WTC11 (cell line): Measurements from ENCODE around the gene HLA-DQB1. TPM values are rescaled to one million over a fixed set of nuclear protein-coding genes. Genes with fewer than 3 reads are reported as not detected.

Experiments
- ATAC-seq: fragments of 200-7000 bp; cut with Tn5 transposase; 2 replicates; pipeline ENCODE4 v1.10.0; 2021; ENCODE audit warnings: mild to moderate bottlenecking, moderate library complexity
- Bru-seq: library from RNA; stranded (reverse); fragments of 400-500 nt; gene quantifications from one replicate; lab custom pipeline; 2021; lab: Mats Ljungman, UMichigan
- CTCF ChIA-PET: fragments of 300-600 bp; sonication (Branson Sonifier 250); formaldehyde crosslinking; loops from one replicate; lab custom pipeline; 2021; ENCODE audit warnings: antibody characterized with exemption; lab: Charles Lee
- POLR2A ChIA-PET: fragments of 350-600 bp; sonication (Branson Sonifier 250); formaldehyde crosslinking; loops from one replicate; lab custom pipeline; 2021; ENCODE audit warnings: antibody characterized with exemption; lab: Charles Lee
- DNase-seq: peaks from one replicate; pipeline ENCODE4 v3.0.0; 2021; ENCODE audit warnings: low spot score
- H3K27ac Mint-ChIP-seq: 2 replicates; pipeline ENCODE4 v1.8.0; 2021; ENCODE audit warnings: mixed read lengths
- H3K27me3 Mint-ChIP-seq: 2 replicates; pipeline ENCODE4 v1.8.0; 2021; ENCODE audit warnings: low read depth, mild to moderate bottlenecking, moderate library complexity, mixed read lengths
- H3K36me3 Mint-ChIP-seq: 2 replicates; pipeline ENCODE4 v1.8.0; 2021; ENCODE audit warnings: mixed read lengths
- H3K4me1 Mint-ChIP-seq: 2 replicates; pipeline ENCODE4 v1.8.0; 2022; ENCODE audit warnings: mixed read lengths
- H3K4me3 Mint-ChIP-seq: 2 replicates; pipeline ENCODE4 v1.8.0; 2021; ENCODE audit warnings: mild to moderate bottlenecking, moderate library complexity, mixed read lengths
- H3K9me3 Mint-ChIP-seq: 2 replicates; pipeline ENCODE4 v1.8.0; 2021; ENCODE audit warnings: mixed read lengths
- ARID4B ChIP-seq: sonication (generic); formaldehyde crosslinking; IDR thresholded peaks from 2 replicates; pipeline ENCODE4 v1.8.0; 2023; ENCODE audit warnings: missing genetic modification reagents, mild to moderate bottlenecking, borderline replicate concordance
- ATF1 ChIP-seq: sonication (generic); formaldehyde crosslinking; IDR thresholded peaks from 2 replicates; pipeline ENCODE4 v1.8.1; 2023; ENCODE audit warnings: mild to moderate bottlenecking, moderate library complexity, missing genetic modification reagents
- ATF6 ChIP-seq: sonication (generic); formaldehyde crosslinking; IDR thresholded peaks from 2 replicates; pipeline ENCODE4 v1.8.1; 2023; ENCODE audit warnings: mild to moderate bottlenecking, missing genetic modification reagents
- EMX1 ChIP-seq: fragments of 250-450 bp; sonication (Bioruptor Pico); IDR thresholded peaks from 2 replicates; pipeline ENCODE4 v1.8.0; 2021; ENCODE audit warnings: mild to moderate bottlenecking
- ESRRA ChIP-seq: sonication (generic); formaldehyde crosslinking; IDR thresholded peaks from 2 replicates; pipeline ENCODE4 v1.8.1; 2022; ENCODE audit warnings: mild to moderate bottlenecking, missing genetic modification reagents, borderline replicate concordance
- ETV6 ChIP-seq: sonication (generic); formaldehyde crosslinking; IDR thresholded peaks from 2 replicates; pipeline ENCODE4 v1.8.1; 2022; ENCODE audit warnings: mild to moderate bottlenecking, missing genetic modification reagents
- MLX ChIP-seq: sonication (generic); formaldehyde crosslinking; IDR thresholded peaks from 2 replicates; pipeline ENCODE4 v1.8.1; 2023; ENCODE audit warnings: mild to moderate bottlenecking, missing genetic modification reagents, moderate library complexity
- NFE2L1 ChIP-seq: sonication (generic); formaldehyde crosslinking; IDR thresholded peaks from 2 replicates; pipeline ENCODE4 v1.8.1; 2023; ENCODE audit warnings: missing genetic modification reagents
- NR2C2 ChIP-seq: sonication (generic); formaldehyde crosslinking; IDR thresholded peaks from 2 replicates; pipeline ENCODE4 v1.8.0; 2022; ENCODE audit warnings: mild to moderate bottlenecking, missing genetic modification reagents
- NR3C1 ChIP-seq: sonication (generic); formaldehyde crosslinking; conservative IDR thresholded peaks from 2 replicates; pipeline ENCODE4 v1.8.1; 2023; ENCODE audit warnings: low read depth, mild to moderate bottlenecking, missing genetic modification reagents
- PRDM15 ChIP-seq: sonication (generic); formaldehyde crosslinking; IDR thresholded peaks from 2 replicates; pipeline ENCODE4 v1.8.0; 2022; ENCODE audit warnings: missing genetic modification reagents
- PRRX2 ChIP-seq: fragments of 250-450 bp; sonication (Bioruptor Pico); IDR thresholded peaks from 2 replicates; pipeline ENCODE4 v1.8.0; 2021; ENCODE audit warnings: mild to moderate bottlenecking
- RELA ChIP-seq: sonication (generic); formaldehyde crosslinking; IDR thresholded peaks from 2 replicates; pipeline ENCODE4 v1.8.1; 2022; ENCODE audit warnings: missing genetic modification reagents, mild to moderate bottlenecking, borderline replicate concordance
- SOX15 ChIP-seq: fragments of 250-450 bp; sonication (Bioruptor Pico); IDR thresholded peaks from 2 replicates; pipeline ENCODE4 v1.9.0; 2021; ENCODE audit warnings: mild to moderate bottlenecking
- STAT6 ChIP-seq: sonication (generic); formaldehyde crosslinking; conservative IDR thresholded peaks from 2 replicates; pipeline ENCODE4 v1.8.1; 2023; ENCODE audit warnings: mild to moderate bottlenecking, low read depth, missing genetic modification reagents, moderate library complexity
- TEAD4 ChIP-seq: sonication (generic); formaldehyde crosslinking; IDR thresholded peaks from 2 replicates; pipeline ENCODE4 v1.8.0; 2022; ENCODE audit warnings: mild to moderate bottlenecking, missing genetic modification reagents
- ZBTB43 ChIP-seq: sonication (generic); formaldehyde crosslinking; IDR thresholded peaks from 2 replicates; pipeline ENCODE4 v1.8.1; 2023; ENCODE audit warnings: mild to moderate bottlenecking, missing genetic modification reagents
- ZNF121 ChIP-seq: sonication (generic); formaldehyde crosslinking; IDR thresholded peaks from 2 replicates; pipeline ENCODE4 v1.8.0; 2023; ENCODE audit warnings: missing genetic modification reagents
- long read RNA-seq, 3 experiments: library from RNA in 1 of 3; library from capped mRNA in 1 of 3; library from polyadenylated mRNA in 1 of 3; unstranded in 2 of 3; stranded (forward) in 1 of 3; transcript quantifications; one replicate each; pipeline ENCODE4 v2.0.0, GENCODE V29; 2021
- total RNA-seq: library from RNA; stranded (reverse); gene quantifications from 3 replicates; pipeline ENCODE4 v1.2.3, GENCODE V29; 2021

The HLA-DQB1 gene
- total RNA-seq = 0.83 to 3.8 TPM (median 2.6 TPM) in 3 replicates
- Bru-seq, nascent RNA = percentile 28 among the genes with signal in this experiment
- long read RNA-seq, experiment 1, partial matches to known transcripts = 2 of 3 reads
- long read RNA-seq, experiment 1, other reads (novel, unspliced or antisense) = 0 of 3 reads
- long read RNA-seq, experiment 2, partial matches to known transcripts = 3 of 9 reads
- long read RNA-seq, experiment 2, other reads (novel, unspliced or antisense) = 3 of 9 reads
- long read RNA-seq, experiment 3 = 0 reads

GRCh38 chr6:32666420-32667300 lies at the start of gene HLA-DQB1:
Gene HLA-DQB1 (minus strand): TSS chr6:32666657. CDS start chr6:32666607, 50 bp downstream.
- ATAC-seq (peak; percentile 91), DNase-seq (no peak)
- Mint-ChIP-seq H3K36me3 (no peaks in the 10 kb centered on the region), H3K4me3 (peak within 1 kb of the TSS; percentile 62), H3K4me1 (peaks cover 6% of the 10 kb centered on the region; the same call in 1 of the 2 replicates), H3K9me3 (no peaks in the 10 kb centered on the region), H3K27me3 (peaks cover 59% of the 10 kb centered on the region), H3K27ac (no peak within 1 kb of the TSS)
- ChIA-PET CTCF (interaction anchor here (0.7 to 1.7 kb wide), 3 partner anchors 206 to 286 kb away, joined by 3 to 4 read pairs (median 4); partner anchors contain the start of gene HLA-DMA), POLR2A (no interaction called here)
- TF ChIP-seq MLX (CRISPR knock-in tag) (no peak), NFE2L1 (CRISPR knock-in tag) (no peak), TEAD4 (CRISPR knock-in tag) (no peak), SOX15 (no peak), RELA (CRISPR knock-in tag) (no peak), PRRX2 (CRISPR knock-in tag) (no peak), ZNF121 (CRISPR knock-in tag) (no peak), STAT6 (CRISPR knock-in tag) (no peak), ZBTB43 (CRISPR knock-in tag) (no peak), PRDM15 (CRISPR knock-in tag) (no peak)

GRCh38 chr6:32713241-32713640 lies 46.8 kb upstream of the HLA-DQB1 start:
- Mint-ChIP-seq H3K9me3 (peaks cover 10% of the 10 kb centered on the region), H3K27ac (no peak overlapping the region), H3K4me1 (no peaks in the 10 kb centered on the region), H3K36me3 (no peaks in the 10 kb centered on the region), H3K27me3 (peaks cover 9% of the 10 kb centered on the region; the same call in 1 of the 2 replicates), H3K4me3 (no peak overlapping the region)
- ChIA-PET POLR2A (no interaction called here), CTCF (no interaction called here)
- DNase-seq (no peak), ATAC-seq (no peak)
- TF ChIP-seq NR2C2 (no peak), ETV6 (CRISPR knock-in tag) (no peak), ARID4B (CRISPR knock-in tag) (no peak), NR3C1 (no peak), ATF1 (no peak), EMX1 (CRISPR knock-in tag) (no peak), ATF6 (CRISPR knock-in tag) (no peak), ESRRA (CRISPR knock-in tag) (no peak)
